GM11168 (cell line): Measurements from ENCODE around the gene ASB7.
"Not testable (repeated sequence)": the region's sequence is repeated elsewhere in the genome, so short reads cannot be mapped to it uniquely, and the experiment has no call there.

Experiments used
- in situ Hi-C: fragments of 300-500 bp; cut with MboI; formaldehyde crosslinking; loops from one replicate; pipeline ENCODE4 v1.12.0; 2022; ENCODE audit warnings: low sequenced_read_pairs; ENCODE audit not compliant: unreplicated experiment

ASB7 gene

DNA sequence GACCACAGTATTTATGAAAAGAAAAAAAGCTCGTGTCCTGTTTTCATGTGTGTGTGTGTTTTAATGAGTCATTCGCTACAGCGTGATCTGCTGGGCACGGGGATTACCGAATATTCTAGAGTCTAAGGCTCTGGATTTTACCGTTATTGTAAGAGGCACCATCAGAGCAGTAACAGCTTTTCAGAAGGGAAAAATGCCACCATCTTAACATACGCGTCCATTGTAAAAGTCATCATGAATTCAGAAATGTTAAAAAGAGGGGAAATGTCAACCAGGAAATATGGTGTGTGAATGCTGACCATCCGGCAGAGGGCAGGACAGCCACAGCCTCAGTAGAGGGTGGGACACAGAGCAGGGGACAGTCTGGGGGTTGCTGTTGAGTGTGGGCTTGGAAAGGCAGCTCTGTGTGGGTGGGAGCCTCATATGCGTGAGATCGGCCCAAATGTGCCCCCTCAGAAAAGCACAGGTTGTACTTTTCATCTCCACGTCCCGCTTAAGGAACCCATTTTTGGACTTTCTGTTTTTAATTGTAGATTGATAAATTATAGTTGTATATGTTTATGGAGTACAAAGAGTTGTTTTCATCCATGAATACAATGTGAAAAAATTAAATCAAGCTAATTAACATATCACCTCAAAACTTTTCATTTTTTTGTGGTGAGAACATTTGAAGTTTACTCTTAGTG, 69.6 kb downstream of the ASB7 start:
- in situ Hi-C loops, result loop anchor here (25.0 kb wide), 1 partner anchor 215 kb away; the partner anchor contains the start of gene ALDH1A3

DNA sequence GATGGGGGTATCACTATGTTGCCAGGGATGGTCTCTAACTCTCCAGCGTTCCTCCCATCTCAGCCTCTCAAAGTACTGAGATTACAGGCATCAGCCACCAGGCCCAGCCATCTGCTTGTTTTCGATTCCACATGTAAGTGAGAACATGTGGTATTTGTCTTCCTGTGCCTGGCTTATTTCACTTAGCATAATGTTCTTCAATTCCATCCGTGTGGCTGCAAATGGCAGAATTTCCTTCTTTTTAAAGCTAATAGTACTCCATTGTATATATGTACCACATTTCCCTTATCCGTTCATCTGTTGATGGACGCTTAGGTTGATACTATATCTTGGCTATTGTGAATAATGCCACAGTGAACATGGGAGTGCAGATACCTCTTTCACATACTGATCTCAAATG, 70.6 kb downstream of the ASB7 start:
- in situ Hi-C loops, result loop anchor here (25.0 kb wide), 1 partner anchor 214 kb away; the partner anchor contains the start of gene ALDH1A3

DNA sequence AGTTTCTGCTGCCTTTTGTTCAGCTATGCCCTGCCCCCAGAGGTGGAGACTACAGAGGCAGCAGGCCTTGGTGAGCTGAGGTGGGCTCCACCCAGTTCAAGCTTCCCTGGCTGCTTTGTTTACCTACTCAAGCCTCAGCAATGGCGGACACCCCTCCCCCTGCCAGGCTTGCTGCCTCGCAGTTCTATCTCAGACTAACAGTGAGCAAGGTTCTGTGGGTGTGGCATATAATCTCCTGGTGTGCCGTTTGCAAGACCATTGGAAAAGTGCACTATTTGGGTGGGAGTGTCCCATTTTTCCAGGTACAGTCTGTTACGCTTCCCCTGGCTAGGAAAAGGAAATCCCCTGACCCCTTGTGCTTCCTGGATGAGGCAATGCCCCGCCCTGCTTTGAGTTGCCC, 76.8 kb downstream of the ASB7 start:
- in situ Hi-C loops, result not testable (repeated sequence)

DNA sequence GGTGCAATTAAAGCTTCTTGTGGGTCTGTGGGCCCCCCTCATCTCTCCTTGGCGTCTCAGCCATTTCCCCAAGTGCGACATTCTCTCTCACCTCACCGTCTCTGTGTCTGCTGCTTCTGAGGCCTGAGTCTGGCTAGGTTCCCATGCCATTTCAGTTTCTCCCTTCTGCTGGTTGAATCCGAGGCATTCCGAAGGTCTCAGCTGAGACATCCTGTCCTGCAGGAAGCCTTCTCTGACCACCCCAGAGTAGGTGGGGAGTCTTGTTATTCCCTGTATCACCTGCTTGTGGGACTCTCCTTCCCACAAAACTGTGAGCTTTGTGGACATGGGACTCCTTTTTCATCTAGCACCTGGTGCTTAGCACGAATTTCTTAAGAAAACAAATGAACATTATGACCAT, 78.3 kb downstream of the ASB7 start:
- in situ Hi-C loops, result no loop called here

DNA sequence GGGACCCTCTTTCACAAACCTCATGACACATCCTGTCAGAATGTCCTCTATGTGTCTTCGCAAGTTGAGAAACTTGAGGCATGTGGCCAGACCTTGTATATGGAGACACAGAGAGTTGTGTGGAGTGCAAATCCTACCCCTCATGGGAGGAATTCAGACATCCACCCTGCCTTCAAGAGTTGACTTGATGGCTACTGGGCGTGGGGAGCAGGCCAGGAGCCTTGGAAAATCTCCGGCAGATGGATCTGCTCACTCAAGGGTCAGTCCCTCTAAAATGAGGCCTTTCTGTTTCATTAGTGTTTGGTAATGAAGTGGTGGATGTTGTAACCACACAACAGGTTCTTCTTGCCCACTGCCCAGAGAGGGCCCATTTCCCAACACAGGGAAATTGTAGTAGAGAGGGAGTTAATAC, 79.0 kb downstream of the ASB7 start:
- in situ Hi-C loops, result no loop called here

DNA sequence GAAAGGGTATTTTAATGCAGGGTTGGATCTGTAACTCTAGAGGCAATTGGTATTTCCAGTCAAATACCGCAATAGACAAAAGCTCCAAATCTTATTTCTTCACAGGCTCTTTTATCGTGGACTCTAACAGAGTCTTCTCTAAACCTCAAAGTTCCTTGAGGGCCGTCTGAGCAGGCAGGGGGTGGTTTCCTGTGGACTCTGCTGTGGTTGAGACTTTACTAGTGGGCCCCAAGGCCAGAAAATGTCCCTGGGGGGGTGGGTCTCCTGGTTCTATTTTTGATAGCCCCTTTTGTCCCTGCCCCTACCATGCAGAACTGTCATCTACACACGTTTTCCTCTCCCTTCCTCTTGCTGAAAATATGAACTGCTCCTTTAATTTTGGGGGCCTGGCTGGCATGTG, 80.1 kb downstream of the ASB7 start:
- in situ Hi-C loops, result no loop called here

DNA sequence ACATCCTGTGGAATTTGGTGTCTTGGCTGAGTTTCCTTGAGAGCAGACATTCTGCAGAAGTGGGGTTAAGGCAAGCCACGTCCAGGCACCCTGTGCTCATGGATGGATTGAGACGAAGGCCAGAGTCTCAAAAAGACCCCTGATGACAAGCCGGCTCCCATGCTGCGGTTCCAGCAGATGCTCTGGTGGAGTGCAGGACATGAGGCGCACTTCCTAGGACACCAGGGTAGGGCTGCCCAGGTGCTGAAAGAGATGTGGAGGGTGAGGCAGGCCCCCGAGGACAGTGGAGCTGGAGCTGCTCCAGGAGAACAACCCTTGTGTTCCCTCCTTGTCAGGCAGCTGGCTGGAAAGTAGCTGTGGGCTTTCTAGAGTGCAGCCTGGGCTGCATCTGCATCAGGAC, 81.0 kb downstream of the ASB7 start:
- in situ Hi-C loops, result no loop called here

DNA sequence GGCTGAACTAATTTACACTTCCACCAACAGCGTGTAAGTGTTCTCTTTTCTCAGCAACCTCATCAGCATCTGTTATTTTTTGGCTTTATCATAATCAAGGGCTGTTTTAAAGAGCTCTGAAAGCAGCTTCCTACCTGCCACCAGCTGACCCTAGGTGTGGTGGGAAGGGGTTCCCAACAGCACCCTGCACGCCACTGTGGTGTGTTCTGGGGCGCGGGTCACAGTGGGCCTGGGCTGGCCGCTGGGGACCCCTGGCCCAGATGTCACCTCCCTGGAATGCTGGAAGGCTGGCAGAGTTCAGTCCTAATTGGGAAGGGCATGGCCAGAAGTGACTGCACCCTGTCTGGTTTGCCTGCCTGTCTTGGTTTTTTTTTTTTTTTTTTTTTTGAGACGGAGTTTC, 82.2 kb downstream of the ASB7 start:
- in situ Hi-C loops, result no loop called here

DNA sequence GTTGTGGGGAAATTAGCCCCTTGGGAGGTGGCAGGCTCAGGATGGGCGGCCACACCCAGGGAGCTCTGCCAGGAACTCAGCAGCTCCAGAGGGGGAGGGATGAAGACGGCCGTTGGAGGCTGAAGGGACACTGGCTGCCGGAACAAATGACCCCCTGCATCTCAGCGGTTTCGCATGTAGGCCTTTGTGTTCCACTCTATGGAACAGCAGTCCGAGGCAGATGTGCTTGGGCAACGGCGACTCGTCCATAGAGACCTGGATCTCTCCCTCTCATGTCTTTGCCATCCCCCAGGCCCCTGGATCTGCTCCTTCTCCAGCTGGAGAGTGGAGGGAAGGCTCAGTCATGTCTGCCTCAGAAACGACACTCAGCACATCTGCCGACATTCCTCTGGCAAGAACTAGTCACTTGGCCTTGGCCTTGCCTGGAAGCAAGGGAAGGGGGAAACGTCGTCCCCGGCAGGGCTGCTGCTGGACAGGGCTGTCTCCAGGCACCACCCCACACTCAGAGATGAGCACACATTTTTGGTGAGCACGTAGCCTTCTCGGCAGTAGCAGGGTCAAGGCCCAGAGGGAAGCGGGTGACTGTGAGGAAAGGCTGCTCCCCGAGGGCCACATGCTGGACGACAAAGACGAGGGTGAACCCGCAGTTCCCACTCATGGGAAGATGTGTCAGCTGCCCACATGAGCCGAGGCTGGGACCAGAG, 83.8 kb downstream of the ASB7 start:
- in situ Hi-C loops, result no loop called here

DNA sequence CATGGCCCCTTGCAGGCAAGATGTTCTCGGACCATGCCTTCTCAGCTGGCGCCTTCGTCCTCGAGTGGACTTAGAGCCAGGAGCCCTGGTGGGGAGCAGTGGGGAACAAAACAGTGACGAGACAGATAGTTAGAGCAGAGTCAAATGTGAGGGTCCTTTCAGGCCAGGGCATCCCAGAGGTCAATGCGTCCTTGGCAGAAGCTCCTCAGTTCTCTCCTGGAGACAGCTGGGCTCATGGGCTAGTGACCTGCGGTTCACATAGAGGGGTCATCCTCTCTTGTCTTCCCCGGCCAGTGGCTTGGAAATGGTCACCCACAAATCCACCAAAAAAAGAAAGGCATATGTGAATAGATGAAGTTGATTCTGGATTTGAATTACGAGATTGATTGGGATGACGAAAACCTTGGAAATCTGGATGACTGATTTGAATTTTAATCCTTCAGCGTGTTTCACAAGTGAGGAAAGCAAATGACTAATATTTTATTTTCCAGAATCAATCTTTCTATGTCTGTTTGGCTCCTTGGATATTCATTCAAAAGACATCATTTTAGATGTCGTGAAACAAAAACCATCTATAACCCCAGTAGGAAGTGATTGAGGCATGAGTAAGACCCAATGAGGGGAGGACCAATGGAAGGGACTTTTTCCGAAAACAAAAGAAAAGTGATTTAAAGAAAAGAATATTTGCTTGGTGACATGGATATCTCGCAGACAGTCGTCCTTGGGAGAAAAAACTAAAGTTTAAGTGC, 84.5 kb downstream of the ASB7 start:
- in situ Hi-C loops, result no loop called here

DNA sequence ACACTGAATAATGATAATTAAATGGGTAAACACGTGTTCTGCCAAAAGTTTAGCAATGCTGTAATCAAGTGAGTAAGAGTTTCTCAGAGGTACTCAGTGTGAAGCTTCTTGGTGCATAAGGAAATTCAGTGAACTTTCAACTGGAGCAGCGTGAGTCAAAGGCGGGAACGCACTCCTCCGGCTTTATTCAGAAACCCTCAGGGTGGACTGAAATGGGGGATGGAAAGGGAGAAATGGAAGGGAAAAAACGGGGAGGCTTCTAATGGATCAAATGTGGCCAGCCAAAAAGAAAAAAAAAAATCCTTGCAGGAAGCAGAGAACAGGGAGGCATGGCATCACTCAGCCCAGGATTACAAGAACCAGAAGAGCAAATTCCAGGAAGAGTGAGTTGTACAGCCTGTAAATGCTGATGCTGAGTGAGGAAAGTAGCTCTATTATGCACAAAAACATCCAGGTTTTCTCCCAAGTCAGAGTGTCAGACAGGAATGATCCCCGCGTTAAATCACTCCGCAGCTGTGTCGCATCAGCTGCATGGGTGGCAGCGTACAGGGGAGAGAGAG, 85.3 kb downstream of the ASB7 start:
- in situ Hi-C loops, result no loop called here

DNA sequence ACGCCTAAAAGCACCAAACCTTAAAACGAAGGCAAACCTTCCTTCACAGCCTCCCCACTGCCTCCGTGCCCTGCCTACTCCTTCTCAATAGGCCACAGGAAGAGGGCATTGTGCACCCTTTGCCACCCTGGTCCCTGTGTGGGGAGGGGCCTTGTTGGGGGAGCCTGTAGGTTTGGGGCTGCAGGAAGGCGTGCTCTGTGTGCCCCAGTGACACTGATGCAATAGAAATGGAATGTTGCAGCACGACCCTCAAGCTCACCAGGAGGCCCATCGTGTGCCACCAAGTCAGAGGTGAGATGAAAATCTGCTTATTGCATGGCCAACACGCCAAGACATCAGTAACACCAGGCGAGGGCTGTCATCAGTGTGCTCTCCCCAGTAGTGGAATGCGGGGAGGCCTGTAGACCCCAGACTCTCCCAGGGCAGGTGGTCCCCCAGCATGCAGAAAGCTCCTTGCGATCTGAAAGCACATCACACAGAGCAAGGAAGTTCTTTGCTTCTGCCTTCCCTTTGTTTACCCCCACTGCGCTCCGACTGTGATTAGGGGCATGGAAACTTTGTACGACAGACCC, 86.2 kb downstream of the ASB7 start:
- in situ Hi-C loops, result no loop called here

DNA sequence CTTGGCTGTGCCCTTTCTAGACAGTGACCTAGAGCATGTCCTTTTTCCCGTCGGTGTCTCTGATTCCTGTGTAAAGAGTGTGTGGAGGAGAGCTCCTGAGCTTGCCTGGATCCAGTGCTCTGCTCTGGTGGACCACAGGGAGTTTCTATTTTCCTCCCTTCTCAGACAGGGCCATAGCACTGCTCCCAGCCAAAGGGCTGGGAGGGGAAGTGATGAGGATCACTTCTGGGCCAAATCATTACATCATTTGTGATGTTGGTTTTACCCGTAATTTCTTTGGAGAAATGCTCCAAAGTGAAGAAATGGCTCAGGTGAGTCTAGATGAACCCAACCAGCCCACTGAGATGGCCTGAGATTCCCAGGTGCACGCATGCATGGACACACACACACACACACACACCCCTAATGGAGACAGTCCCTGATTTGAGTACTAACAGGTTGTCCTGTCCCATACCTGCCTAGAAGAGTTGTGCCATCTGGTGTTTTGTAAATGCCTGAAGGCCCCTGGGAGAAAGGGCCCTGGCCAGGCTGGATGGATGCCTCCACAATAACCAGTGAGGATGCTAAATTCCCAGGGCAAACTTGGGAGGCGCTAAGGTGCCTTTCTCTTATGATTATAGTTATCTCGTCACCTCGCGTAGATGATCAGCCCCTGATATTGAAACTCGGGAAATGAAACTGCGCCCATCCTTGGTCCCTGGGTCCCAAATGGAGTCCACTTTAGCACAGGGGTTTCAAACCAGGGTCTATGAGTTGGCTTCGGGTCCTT, 86.9 kb downstream of the ASB7 start:
- in situ Hi-C loops, result no loop called here

DNA sequence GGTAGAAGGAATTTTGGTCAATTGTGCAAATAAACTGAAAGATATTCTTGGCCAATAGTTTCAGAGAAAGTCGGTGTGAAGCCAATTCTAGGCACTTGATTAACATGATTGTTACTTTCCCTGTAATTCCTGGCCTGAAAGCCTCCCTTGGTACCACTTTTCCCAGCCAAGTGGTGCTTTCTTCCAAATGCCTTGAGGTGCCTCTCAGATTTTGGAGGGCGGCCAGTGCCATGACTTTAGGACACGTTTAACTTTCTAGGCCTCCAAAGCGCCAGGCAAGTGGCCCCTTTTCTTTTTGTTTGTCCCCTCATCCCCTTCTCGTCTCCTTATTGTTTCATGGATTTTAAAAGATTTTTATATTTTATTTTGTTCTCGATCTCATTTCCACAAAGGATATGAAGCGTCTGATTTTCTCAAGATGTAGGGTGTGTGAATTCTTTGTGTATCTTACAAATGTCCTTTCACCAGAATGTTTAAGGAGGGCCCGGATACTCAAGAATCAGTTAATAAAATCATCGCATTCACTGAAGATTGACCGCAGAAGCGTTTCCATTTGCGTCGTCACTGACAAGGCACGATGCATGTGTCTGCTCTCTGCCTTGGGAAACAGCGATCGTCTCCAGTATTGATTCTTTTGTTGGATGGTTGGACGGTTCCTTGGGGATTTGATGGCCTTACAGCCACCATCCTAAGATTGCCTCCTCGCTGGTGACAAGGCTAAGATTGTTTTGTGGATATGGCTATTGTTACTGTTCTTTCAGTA, 87.8 kb downstream of the ASB7 start:
- in situ Hi-C loops, result no loop called here

DNA sequence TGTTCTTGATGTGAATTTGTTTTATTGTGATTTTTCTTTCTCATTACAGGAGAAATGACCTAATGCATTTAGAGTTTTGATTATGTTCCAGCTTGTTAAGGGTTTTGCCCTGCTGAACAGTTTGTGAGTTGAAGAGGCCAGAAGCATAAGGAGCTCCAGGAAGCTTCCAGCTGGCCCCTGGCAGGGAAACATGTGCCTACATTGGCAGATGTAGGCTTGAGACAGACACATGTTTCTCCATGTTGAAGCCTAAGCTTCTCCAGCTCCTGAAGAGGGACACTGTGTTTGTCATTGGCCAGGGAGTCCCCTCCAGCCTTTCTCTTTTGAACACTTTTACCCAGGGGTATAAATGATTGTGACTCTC, 88.4 kb downstream of the ASB7 start:
- in situ Hi-C loops, result no loop called here

DNA sequence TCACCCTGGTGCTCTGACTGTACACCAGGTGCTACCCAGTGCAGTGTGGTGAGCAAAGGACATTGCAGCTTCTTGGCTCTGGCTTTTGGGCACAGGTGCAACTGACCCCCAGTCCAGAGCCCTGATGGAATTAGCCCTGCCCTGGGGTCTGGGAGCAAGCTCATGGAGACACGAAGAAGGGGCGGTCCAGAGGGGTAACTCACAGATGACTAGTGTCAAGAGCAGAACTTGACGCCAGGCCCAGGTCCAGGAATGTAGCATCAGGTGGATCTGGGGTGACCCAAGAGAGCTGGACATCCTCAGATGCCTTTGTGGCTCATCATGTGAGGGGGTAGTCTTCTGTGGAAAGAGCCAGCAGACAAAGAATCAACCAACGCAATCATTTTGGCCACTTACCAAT, 88.9 kb downstream of the ASB7 start:
- in situ Hi-C loops, result no loop called here

DNA sequence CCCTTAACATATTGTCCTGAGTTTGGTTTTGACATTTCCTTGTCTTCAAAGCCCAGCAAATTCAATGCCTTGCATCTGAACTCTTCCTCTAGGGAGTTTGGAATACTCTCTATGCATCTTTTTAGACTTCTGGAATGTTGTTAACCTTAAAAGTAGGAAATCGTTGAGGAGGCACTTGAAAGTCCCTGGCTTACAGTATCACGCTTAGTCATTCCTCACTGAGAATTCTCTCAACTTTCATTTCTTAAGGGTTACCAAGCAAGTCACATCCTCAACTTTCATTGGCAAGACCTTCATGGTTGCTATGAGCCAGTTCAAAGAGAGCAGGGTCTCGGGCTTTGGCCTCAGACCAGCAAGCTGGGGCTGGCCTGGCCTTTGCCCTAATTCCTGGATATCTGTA, 89.9 kb downstream of the ASB7 start:
- in situ Hi-C loops, result no loop called here

DNA sequence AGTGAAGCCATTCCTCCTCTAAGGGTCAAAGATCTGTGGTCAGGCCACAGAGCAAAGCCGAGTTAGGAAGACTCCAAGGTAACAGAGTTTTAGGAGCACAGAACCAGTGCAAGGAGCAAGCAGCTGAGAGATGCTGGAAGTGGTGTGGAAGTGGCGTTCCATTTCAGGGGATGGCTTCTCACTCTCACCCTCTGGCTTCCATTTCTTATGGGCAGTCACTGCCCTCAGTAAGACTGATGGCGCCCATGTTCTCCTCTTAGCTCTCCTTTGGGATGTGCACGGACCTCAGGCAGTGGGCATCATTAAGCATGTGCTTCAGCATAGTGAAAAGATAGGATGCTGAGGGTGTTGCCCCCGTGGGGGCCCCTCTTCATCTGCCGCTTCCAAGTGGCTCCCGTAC, 90.3 kb downstream of the ASB7 start:
- in situ Hi-C loops, result no loop called here

DNA sequence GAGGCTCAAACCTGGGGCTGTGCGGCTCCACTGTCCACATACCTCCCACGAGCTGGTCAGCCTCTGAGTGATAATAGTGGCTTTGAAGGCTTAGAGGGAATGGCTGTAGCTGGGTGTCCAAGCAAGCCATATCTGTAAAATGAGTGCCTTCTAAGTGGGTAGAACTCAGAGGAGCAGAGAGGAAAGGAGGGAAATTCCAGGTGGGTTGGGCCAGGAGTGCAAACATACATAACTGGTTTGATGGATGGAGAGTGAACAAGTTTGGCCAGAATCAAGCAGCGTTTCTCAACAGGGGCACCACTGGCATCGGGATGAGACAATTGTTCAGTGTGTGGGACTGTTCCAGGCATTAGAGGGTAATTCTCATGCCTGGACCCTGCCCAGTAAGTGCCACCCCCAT, 91.1 kb downstream of the ASB7 start:
- in situ Hi-C loops, result no loop called here
